HepG2 (cell line): ENCODE results near the gene CD4. TPM values are rescaled to one million over a fixed set of nuclear protein-coding genes. Genes with fewer than 3 reads are reported as not detected.

Experiments used
- ATAD3A ChIP-seq: sonication (generic); formaldehyde crosslinking; IDR thresholded peaks from 2 replicates; pipeline ENCODE4 v1.4.0; 2020; ENCODE audit warnings: missing genetic modification reagents
- GATA4 ChIP-seq: sonication (generic); IDR thresholded peaks from 2 replicates; pipeline ENCODE4 v1.6.1; 2016; ENCODE audit warnings: antibody characterized with exemption, low read depth, borderline replicate concordance
- HES4 ChIP-seq: sonication (generic); formaldehyde crosslinking; IDR thresholded peaks from 2 replicates; pipeline ENCODE4 v1.9.0; 2021; ENCODE audit warnings: mild to moderate bottlenecking, missing genetic modification reagents, borderline replicate concordance
- IRF2 ChIP-seq: IDR thresholded peaks from 2 replicates; pipeline ENCODE4 v1.6.1; 2018; ENCODE audit warnings: missing genetic modification reagents, missing compliant biosample characterization
- MLXIP ChIP-seq: sonication (generic); formaldehyde crosslinking; IDR thresholded peaks from 2 replicates; pipeline ENCODE4 v1.9.0; 2021; ENCODE audit warnings: missing genetic modification reagents, borderline replicate concordance
- PHB2 ChIP-seq: fragments of 450-650 bp; IDR thresholded peaks from 2 replicates; pipeline ENCODE4 v1.6.1; 2018; ENCODE audit not compliant: partially characterized antibody
- PHF5A ChIP-seq: IDR thresholded peaks from one replicate; pipeline ENCODE4 v1.6.1; 2018; ENCODE audit warnings: low read depth, missing genetic modification reagents; ENCODE audit not compliant: unreplicated experiment
- RXRA ChIP-seq: sonication (generic); formaldehyde crosslinking; IDR thresholded peaks from 2 replicates; pipeline ENCODE4 v1.5.1; 2020; ENCODE audit warnings: missing genetic modification reagents
- SNRNP70 ChIP-seq: fragments of 200-400 bp; formaldehyde crosslinking; IDR thresholded peaks from 2 replicates; pipeline ENCODE4 v1.6.1; 2017; ENCODE audit warnings: mild to moderate bottlenecking, low read depth, low read length, moderate library complexity
- SOX13 ChIP-seq, 3 experiments: fragments of 450-650 bp in 1 of 3; sonication (generic) in 1 of 3; formaldehyde crosslinking in 1 of 3; IDR thresholded peaks in 2 of 3; conservative IDR thresholded peaks in 1 of 3; 2 replicates each; pipeline versions ENCODE4 v1.5.0 to v1.6.1; 2016 to 2020; ENCODE audit warnings: antibody characterized with exemption in 1 of 3, mild to moderate bottlenecking in 1 of 3, missing compliant biosample characterization in 1 of 3, missing genetic modification reagents in 1 of 3, moderate library complexity in 1 of 3
- THRA ChIP-seq: sonication (generic); formaldehyde crosslinking; IDR thresholded peaks from 2 replicates; pipeline ENCODE4 v1.4.0; 2020; ENCODE audit warnings: missing genetic modification reagents, borderline replicate concordance
- TOE1 ChIP-seq: sonication (generic); formaldehyde crosslinking; IDR thresholded peaks from 2 replicates; pipeline ENCODE4 v1.4.0; 2020; ENCODE audit warnings: mild to moderate bottlenecking, missing genetic modification reagents
- TRIM22 ChIP-seq: fragments of 450-650 bp; IDR thresholded peaks from 2 replicates; pipeline ENCODE4 v1.6.1; 2017
- ZBTB33 ChIP-seq: sonication (generic); formaldehyde crosslinking; IDR thresholded peaks from 2 replicates; pipeline ENCODE4 v1.4.0; 2020; ENCODE audit warnings: missing genetic modification reagents
- ZFP36 ChIP-seq: fragments of 150-350 bp; IDR thresholded peaks from 2 replicates; pipeline ENCODE4 v1.6.1; 2018; ENCODE audit warnings: borderline replicate concordance, low read length, low read depth; ENCODE audit not compliant: partially characterized antibody
- ZNF251 ChIP-seq: sonication (generic); formaldehyde crosslinking; IDR thresholded peaks from 2 replicates; pipeline ENCODE4 v1.9.0; 2021; ENCODE audit warnings: mild to moderate bottlenecking, missing genetic modification reagents
- ZNF331 ChIP-seq: sonication (generic); formaldehyde crosslinking; IDR thresholded peaks from 2 replicates; pipeline ENCODE4 v1.4.0; 2020; ENCODE audit warnings: missing genetic modification reagents
- ZNF34 ChIP-seq: sonication (generic); formaldehyde crosslinking; IDR thresholded peaks from 2 replicates; pipeline ENCODE4 v1.4.0; 2020; ENCODE audit warnings: mild to moderate bottlenecking, missing genetic modification reagents, borderline replicate concordance
- ZNF549 ChIP-seq: sonication (generic); formaldehyde crosslinking; IDR thresholded peaks from 2 replicates; pipeline ENCODE4 v1.5.0; 2020; ENCODE audit warnings: missing genetic modification reagents
- ZNF709 ChIP-seq: sonication (generic); formaldehyde crosslinking; IDR thresholded peaks from 2 replicates; pipeline ENCODE4 v1.5.0; 2020; ENCODE audit warnings: mild to moderate bottlenecking, missing genetic modification reagents
- polyA plus RNA-seq, 8 experiments: library from polyadenylated mRNA; depleted of rRNA in 3 of 8; stranded (reverse) in 7 of 8; unstranded in 1 of 8; fragments of >200 nt; fragmentation: Illumina TruSeq in 4 of 8; extraction: Trizol in 4 of 8; gene quantifications; 2 replicates each; pipeline versions ENCODE4 v1.2.1 to v1.2.3, GENCODE V29; 2011 to 2016; ENCODE audit warnings: low read depth in 4 of 8, missing spikeins in 1 of 8, mixed read lengths in 1 of 8; ENCODE audit not compliant: insufficient read depth in 1 of 8
- total RNA-seq, 5 experiments: library from RNA; depleted of rRNA; stranded (reverse); fragments of >200 nt; fragmentation: Illumina TruSeq; extraction: Trizol; gene quantifications; 2 replicates each; pipeline ENCODE4 v1.2.3, GENCODE V29; 2016; ENCODE audit warnings: low read depth in 1 of 5

The CD4 gene
- total and polyA plus RNA-seq, 2 of the 13 experiments (the other 11 are each of a cell fraction or from before 2014, with no cell fraction given), result 0.07 to 0.95 TPM

- TF ChIP-seq SOX13 (IDR thresholded peaks at IDR 0.05) (0 out of 2 replicates have a peak, but pooled peaks have one; percentile 34), SOX13 (CRISPR knock-in tag; conservative IDR thresholded peaks at IDR 0.05 in 1 of 2, IDR thresholded peaks at IDR 0.05 in 1 of 2) (0 out of 4 replicates have a peak, but pooled peaks of 1 of the 2 experiments have one; percentile 23), HES4 (CRISPR knock-in tag) (peak; percentile 68; the same call in 1 of the 2 replicates), ZBTB33 (CRISPR knock-in tag) (no peak), PHB2 (no peak), TOE1 (CRISPR knock-in tag) (no peak), ZNF549 (CRISPR knock-in tag) (no peak), ZNF709 (CRISPR knock-in tag) (peak; percentile 69; the same call in 1 of the 2 replicates), SNRNP70 (no peak), ZFP36 (no peak), PHF5A (CRISPR knock-in tag) (no peak), GATA4 (peak; percentile 35; the same call in 1 of the 2 replicates), ZNF251 (CRISPR knock-in tag) (no peak), ATAD3A (CRISPR knock-in tag) (no peak), IRF2 (CRISPR knock-in tag) (peak; percentile 20; the same call in 1 of the 2 replicates), ZNF34 (CRISPR knock-in tag) (no peak), THRA (CRISPR knock-in tag) (peak; percentile 90; the same call in 1 of the 2 replicates), TRIM22 (no peak), ZNF331 (CRISPR knock-in tag) (no peak; the same call in 1 of the 2 replicates), MLXIP (CRISPR knock-in tag) (no peak), RXRA (CRISPR knock-in tag) (peak; percentile 85)
Measured at GRCh38 chr12:6767353-6768319, 21.7 kb upstream of the CD4 start (continued).
